ENCODE results near the gene ZNF367.

DNA sequence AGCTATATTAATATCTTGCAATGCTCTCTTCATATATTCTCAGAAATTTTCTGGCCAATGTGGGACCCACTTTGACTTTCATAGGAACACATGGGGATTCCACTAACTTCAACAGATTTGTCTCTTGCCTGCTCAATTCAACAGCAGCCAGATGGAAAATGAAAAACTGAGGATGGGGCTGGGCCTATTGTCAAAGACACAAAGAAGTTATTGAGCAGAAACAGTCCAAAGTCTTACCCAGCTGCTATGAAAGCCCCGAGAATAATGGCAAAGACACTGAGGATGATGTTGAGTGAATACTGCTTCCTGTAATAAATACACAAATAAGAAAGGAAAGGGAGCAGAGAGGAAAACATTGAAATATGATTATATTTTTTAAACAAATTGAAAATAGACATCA, 67.3 kb downstream of the ZNF367 start:
- no peak for TF ChIP-seq POLR2A (IDR thresholded peaks at IDR 0.05; ENCODE audit: low read depth)
- TF ChIP-seq, protein P1, sequence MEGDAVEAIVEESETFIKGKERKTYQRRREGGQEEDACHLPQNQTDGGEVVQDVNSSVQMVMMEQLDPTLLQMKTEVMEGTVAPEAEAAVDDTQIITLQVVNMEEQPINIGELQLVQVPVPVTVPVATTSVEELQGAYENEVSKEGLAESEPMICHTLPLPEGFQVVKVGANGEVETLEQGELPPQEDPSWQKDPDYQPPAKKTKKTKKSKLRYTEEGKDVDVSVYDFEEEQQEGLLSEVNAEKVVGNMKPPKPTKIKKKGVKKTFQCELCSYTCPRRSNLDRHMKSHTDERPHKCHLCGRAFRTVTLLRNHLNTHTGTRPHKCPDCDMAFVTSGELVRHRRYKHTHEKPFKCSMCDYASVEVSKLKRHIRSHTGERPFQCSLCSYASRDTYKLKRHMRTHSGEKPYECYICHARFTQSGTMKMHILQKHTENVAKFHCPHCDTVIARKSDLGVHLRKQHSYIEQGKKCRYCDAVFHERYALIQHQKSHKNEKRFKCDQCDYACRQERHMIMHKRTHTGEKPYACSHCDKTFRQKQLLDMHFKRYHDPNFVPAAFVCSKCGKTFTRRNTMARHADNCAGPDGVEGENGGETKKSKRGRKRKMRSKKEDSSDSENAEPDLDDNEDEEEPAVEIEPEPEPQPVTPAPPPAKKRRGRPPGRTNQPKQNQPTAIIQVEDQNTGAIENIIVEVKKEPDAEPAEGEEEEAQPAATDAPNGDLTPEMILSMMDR (IDR thresholded peaks at IDR 0.05): no peak
- no peak for TF ChIP-seq POLR2AphosphoS5 (IDR thresholded peaks at IDR 0.05)
- TF ChIP-seq EP300 (IDR thresholded peaks at IDR 0.05): no peak
